Measurements from ENCODE around the gene SPTLC3. TPM values are rescaled to one million over a fixed set of nuclear protein-coding genes. Genes with fewer than 3 reads are reported as not detected.

SPTLC3 gene
- total RNA-seq, 3 donors from 2014 or later: 7.7 to 11.1 (median 7.9) TPM

- H3K4me3 ChIP-seq: no peak overlapping the region
- H3K27me3 ChIP-seq: no peaks in the 10 kb centered on the region
- H3K4me1 ChIP-seq: no peaks in the 10 kb centered on the region
- DNase-seq (ENCODE audit: low spot score in 2 of 2): no peak
- no peaks in the 10 kb centered on the region for H3K9me3 ChIP-seq
- intact Hi-C loops (cut with DNase I; ENCODE audit: low total_unique reads): no loop called here
- no peaks in the 10 kb centered on the region for H3K36me3 ChIP-seq
- H3K27ac ChIP-seq: no peak overlapping the region
- TF ChIP-seq POLR2A (IDR thresholded peaks at IDR 0.05): no peak
- TF ChIP-seq CTCF (IDR thresholded peaks at IDR 0.05): no peak
- TF ChIP-seq POLR2AphosphoS5 (IDR thresholded peaks at IDR 0.05): no peak
Measured at GRCh38 chr20:13092111-13092510, 83.3 kb downstream of the SPTLC3 start.

GRCh38 chr20:13094976-13095375 lies 86.2 kb downstream of the SPTLC3 start:
- no peaks in the 10 kb centered on the region for H3K27me3 ChIP-seq
- H3K4me3 ChIP-seq: no peak overlapping the region
- H3K9me3 ChIP-seq: no peaks in the 10 kb centered on the region
- H3K36me3 ChIP-seq: no peaks in the 10 kb centered on the region
- no peak for DNase-seq (ENCODE audit: low spot score in 2 of 2)
- no peak overlapping the region for H3K27ac ChIP-seq
- intact Hi-C loops (cut with DNase I; ENCODE audit: low total_unique reads): loop anchor here (2.0 kb wide), 1 partner anchor 26 kb away; no protein-coding TSS in a partner anchor
- no peak for TF ChIP-seq POLR2A (IDR thresholded peaks at IDR 0.05)
- TF ChIP-seq POLR2AphosphoS5 (IDR thresholded peaks at IDR 0.05): no peak
- H3K4me1 ChIP-seq: no peaks in the 10 kb centered on the region

- DNase-seq (ENCODE audit: low spot score in 2 of 2): no peak
- Histone ChIP-seq H3K27me3 (no peaks in the 10 kb centered on the region), H3K4me3 (no peak overlapping the region), H3K9me3 (no peaks in the 10 kb centered on the region), H3K36me3 (no peaks in the 10 kb centered on the region), H3K27ac (no peak overlapping the region), H3K4me1 (no peaks in the 10 kb centered on the region)
- no peak for TF ChIP-seq POLR2A (IDR thresholded peaks at IDR 0.05)
- intact Hi-C loops (cut with DNase I; ENCODE audit: low total_unique reads): no loop called here
Measured at GRCh38 chr20:13098720-13099355, 90.1 kb downstream of the SPTLC3 start.

GRCh38 chr20:13099676-13100075 lies 90.9 kb downstream of the SPTLC3 start:
- Histone ChIP-seq H3K27ac (no peak overlapping the region), H3K4me1 (no peaks in the 10 kb centered on the region), H3K36me3 (no peaks in the 10 kb centered on the region), H3K27me3 (no peaks in the 10 kb centered on the region), H3K4me3 (no peak overlapping the region), H3K9me3 (no peaks in the 10 kb centered on the region)
- TF ChIP-seq POLR2AphosphoS5 (IDR thresholded peaks at IDR 0.05): no peak
- no peak for TF ChIP-seq POLR2A (IDR thresholded peaks at IDR 0.05)
- TF ChIP-seq CTCF (IDR thresholded peaks at IDR 0.05): no peak
- no peak for DNase-seq (ENCODE audit: low spot score in 2 of 2)
- intact Hi-C loops (cut with DNase I; ENCODE audit: low total_unique reads): no loop called here

GRCh38 chr20:13101276-13101675 lies 92.5 kb downstream of the SPTLC3 start:
- TF ChIP-seq POLR2AphosphoS5 (IDR thresholded peaks at IDR 0.05) (no peak), POLR2A (IDR thresholded peaks at IDR 0.05) (no peak), CTCF (IDR thresholded peaks at IDR 0.05) (no peak)
- intact Hi-C loops (cut with DNase I; ENCODE audit: low total_unique reads): no loop called here
- no peak for DNase-seq (ENCODE audit: low spot score in 2 of 2)
- no peaks in the 10 kb centered on the region for H3K9me3 ChIP-seq
- H3K4me3 ChIP-seq: no peak overlapping the region
- H3K36me3 ChIP-seq: no peaks in the 10 kb centered on the region
- no peaks in the 10 kb centered on the region for H3K4me1 ChIP-seq
- H3K27me3 ChIP-seq: no peaks in the 10 kb centered on the region
- H3K27ac ChIP-seq: no peak overlapping the region

- no peak overlapping the region for H3K4me3 ChIP-seq
- H3K27me3 ChIP-seq: no peaks in the 10 kb centered on the region
- H3K4me1 ChIP-seq: no peaks in the 10 kb centered on the region
- H3K27ac ChIP-seq: no peak overlapping the region
- H3K9me3 ChIP-seq: no peaks in the 10 kb centered on the region
- intact Hi-C loops (cut with DNase I; ENCODE audit: low total_unique reads): no loop called here
- no peak for TF ChIP-seq CTCF (IDR thresholded peaks at IDR 0.05)
- no peak for TF ChIP-seq POLR2A (IDR thresholded peaks at IDR 0.05)
- no peak for TF ChIP-seq POLR2AphosphoS5 (IDR thresholded peaks at IDR 0.05)
- no peaks in the 10 kb centered on the region for H3K36me3 ChIP-seq
- DNase-seq (ENCODE audit: low spot score in 2 of 2): no peak
Measured at GRCh38 chr20:13101706-13102105, 92.9 kb downstream of the SPTLC3 start.

All from breast epithelium (tissue), 4 donors.